Uterus (tissue), 4 donors: ENCODE results near the gene ITIH5. TPM values are rescaled to one million over a fixed set of nuclear protein-coding genes. Genes with fewer than 3 reads are reported as not detected.

Experiments used
- DNase-seq, 2 donors: peaks; one replicate each; pipeline ENCODE4 v3.0.0-alpha.2; 2019 to 2020
- H3K27ac ChIP-seq, 2 donors: fragments of 200-600 bp; sonication (generic); 1 replicate in 1 of 2; 2 replicates in 1 of 2; pipeline ENCODE4 v1.5.1; 2016 to 2018
- H3K27me3 ChIP-seq, 2 donors: fragments of 200-600 bp; sonication (generic); one replicate each; pipeline ENCODE4 v1.5.1; 2018 to 2019; ENCODE audit warnings: control low read depth in 1 of 2
- H3K36me3 ChIP-seq, 2 donors: fragments of 200-600 bp; sonication (generic); one replicate each; pipeline ENCODE4 v1.5.1; 2019; ENCODE audit warnings: control low read depth in 1 of 2
- H3K4me1 ChIP-seq, 2 donors: fragments of 200-600 bp; sonication (generic); one replicate each; pipeline ENCODE4 v1.5.1; 2018 to 2019; ENCODE audit warnings: control low read depth in 1 of 2
- H3K4me3 ChIP-seq, 2 donors: fragments of 200-600 bp; sonication (generic); 1 replicate in 1 of 2; 2 replicates in 1 of 2; pipeline ENCODE4 v1.5.1; 2018 to 2019; ENCODE audit warnings: mild to moderate bottlenecking in 1 of 2
- H3K9me3 ChIP-seq, 2 donors: fragments of 200-600 bp; sonication (generic); one replicate each; pipeline ENCODE4 v1.5.1; 2019; ENCODE audit warnings: control low read depth in 1 of 2
- CTCF ChIP-seq, 4 experiments: fragments of 200-600 bp in 2 of 4; fragments of 450-650 bp in 2 of 4; sonication (generic) in 2 of 4; IDR thresholded peaks; one replicate each; pipeline ENCODE4 v1.5.1; 2016 to 2019; ENCODE audit warnings: antibody characterized with exemption in 4 of 4, mild to moderate bottlenecking in 2 of 4, moderate library complexity in 1 of 4
- POLR2A ChIP-seq, 2 donors: fragments of 450-650 bp; IDR thresholded peaks; one replicate each; pipeline ENCODE4 v1.6.1; 2016; ENCODE audit warnings: antibody characterized with exemption in 2 of 2, mild to moderate bottlenecking in 1 of 2, moderate library complexity in 1 of 2
- intact Hi-C: fragments of 100-400 bp; cut with DNase I; formaldehyde crosslinking; loops from one replicate; pipeline ENCODE4 v1.15.1; 2023; ENCODE audit warnings: low total_unique reads
- total RNA-seq, 4 donors: library from RNA; depleted of rRNA in 3 of 4; stranded (reverse); fragments of >200 nt in 3 of 4; gene quantifications; one replicate each; pipeline versions ENCODE4 v1.1.0 to v1.2.4, GENCODE V29; 2014 to 2023
- donor health status: DM: yes; HTN: yes; CAD: no.

The ITIH5 gene
- total RNA-seq, 4 donors from 2014 or later: 8.4 to 32.9 (median 16.9) TPM

GRCh38 chr10:7647062-7647664, 19.6 kb downstream of the ITIH5 start:
- intact Hi-C loops: no loop called here

GRCh38 chr10:7642491-7643011, 24.2 kb downstream of the ITIH5 start:
- H3K36me3 ChIP-seq: no peaks in the 10 kb centered on the region
- DNase-seq: no peak
- intact Hi-C loops: no loop called here
- H3K4me1 ChIP-seq: no peaks in the 10 kb centered on the region
- no peak for TF ChIP-seq POLR2A (IDR thresholded peaks at IDR 0.05)
- TF ChIP-seq CTCF (IDR thresholded peaks at IDR 0.05): no peak
- no peaks in the 10 kb centered on the region for H3K27me3 ChIP-seq
- H3K9me3 ChIP-seq: no peaks in the 10 kb centered on the region
- no peak overlapping the region for H3K4me3 ChIP-seq
- H3K27ac ChIP-seq: no peak overlapping the region

More at GRCh38 chr10:7647062-7647664, 19.6 kb downstream of the ITIH5 start:
- Histone ChIP-seq H3K9me3 (no peaks in the 10 kb centered on the region), H3K27me3 (no peaks in the 10 kb centered on the region), H3K27ac (no peak overlapping the region), H3K4me1 (no peaks in the 10 kb centered on the region), H3K4me3 (no peak overlapping the region), H3K36me3 (no peaks in the 10 kb centered on the region)
- TF ChIP-seq POLR2A (IDR thresholded peaks at IDR 0.05) (no peak), CTCF (IDR thresholded peaks at IDR 0.05) (no peak)
- DNase-seq: no peak

- Histone ChIP-seq H3K9me3 (no peaks in the 10 kb centered on the region), H3K4me1 (no peaks in the 10 kb centered on the region), H3K27me3 (no peaks in the 10 kb centered on the region), H3K4me3 (no peak overlapping the region), H3K36me3 (no peaks in the 10 kb centered on the region), H3K27ac (peak overlapping the region; percentile 40 to 73)
- no peak for TF ChIP-seq POLR2A (IDR thresholded peaks at IDR 0.05)
- no peak for TF ChIP-seq CTCF (IDR thresholded peaks at IDR 0.05)
- no peak for DNase-seq
- intact Hi-C loops: no loop called here
Measured at GRCh38 chr10:7635408-7636125, 31.2 kb downstream of the ITIH5 start.

GRCh38 chr10:7634142-7634894, 32.4 kb downstream of the ITIH5 start:
- Histone ChIP-seq H3K4me1 (no peaks in the 10 kb centered on the region), H3K9me3 (no peaks in the 10 kb centered on the region), H3K27ac (peak overlapping the region; percentile 40 to 73), H3K4me3 (no peak overlapping the region), H3K36me3 (no peaks in the 10 kb centered on the region), H3K27me3 (no peaks in the 10 kb centered on the region)
- intact Hi-C loops: no loop called here
- peak; percentile 36 to 64 for DNase-seq
- TF ChIP-seq CTCF (IDR thresholded peaks at IDR 0.05) (no peak), POLR2A (IDR thresholded peaks at IDR 0.05) (no peak)
